K562 (cell line): Measurements from ENCODE around the gene ZMYM1.

Source experiments
- AFF4 ChIP-seq: sonication (generic); formaldehyde crosslinking; IDR thresholded peaks from 2 replicates; pipeline ENCODE4 v1.8.0; 2023; ENCODE audit warnings: mild to moderate bottlenecking, missing genetic modification reagents
- CEBPB ChIP-seq: fragments of 450-650 bp; IDR thresholded peaks from 2 replicates; pipeline ENCODE4 v1.6.1; 2016; ENCODE audit warnings: missing genetic modification characterization, missing compliant biosample characterization
- NCOA2 ChIP-seq, 2 experiments: fragments of 450-650 bp; IDR thresholded peaks; 2 replicates each; pipeline ENCODE4 v1.6.1; 2018; ENCODE audit warnings: mild to moderate bottlenecking in 2 of 2, moderate library complexity in 1 of 2; ENCODE audit not compliant: partially characterized antibody in 2 of 2
- POLR2A ChIP-seq: fragments of 450-650 bp; conservative IDR thresholded peaks from 2 replicates; pipeline ENCODE4 v1.6.1; 2016
- RAD21 ChIP-seq, 2 experiments: fragments of 250-450 bp in 1 of 2; fragments of 450-650 bp in 1 of 2; sonication (Bioruptor Pico) in 1 of 2; formaldehyde crosslinking in 1 of 2; IDR thresholded peaks in 1 of 2; conservative IDR thresholded peaks in 1 of 2; 2 replicates each; pipeline versions ENCODE4 v1.4.0 to v1.8.0; 2020 to 2022; ENCODE audit warnings: mild to moderate bottlenecking in 2 of 2, moderate library complexity in 1 of 2

- TF ChIP-seq POLR2A (no peak), NCOA2 (IDR thresholded peaks at IDR 0.05; ENCODE audit: partially characterized antibody in 2 of 2) (no peak), CEBPB (tag) (no peak), AFF4 (CRISPR knock-in tag) (no peak), RAD21 (CRISPR knock-in tag; conservative IDR thresholded peaks at IDR 0.05 in 1 of 2, IDR thresholded peaks at IDR 0.05 in 1 of 2) (no peak)
Observed at GRCh38 chr1:35164893-35165292, 85.7 kb downstream of the ZMYM1 start.
